GM19463 (cell line): ENCODE measurements around the gene TTC23.
A peak's percentile ranks its signal among the peaks of the same experiment; 100 is the strongest.
"Not testable (repeated sequence)": the region's sequence is repeated elsewhere in the genome, so short reads cannot be mapped to it uniquely, and the experiment has no call there.

Source experiments
- ATAC-seq: cut with Tn5 transposase; IDR thresholded peaks from one replicate; pipeline ENCODE4 v1.9.1; 2021; ENCODE audit warnings: mild to moderate bottlenecking, moderate library complexity; ENCODE audit not compliant: unreplicated experiment

Gene TTC23

DNA sequence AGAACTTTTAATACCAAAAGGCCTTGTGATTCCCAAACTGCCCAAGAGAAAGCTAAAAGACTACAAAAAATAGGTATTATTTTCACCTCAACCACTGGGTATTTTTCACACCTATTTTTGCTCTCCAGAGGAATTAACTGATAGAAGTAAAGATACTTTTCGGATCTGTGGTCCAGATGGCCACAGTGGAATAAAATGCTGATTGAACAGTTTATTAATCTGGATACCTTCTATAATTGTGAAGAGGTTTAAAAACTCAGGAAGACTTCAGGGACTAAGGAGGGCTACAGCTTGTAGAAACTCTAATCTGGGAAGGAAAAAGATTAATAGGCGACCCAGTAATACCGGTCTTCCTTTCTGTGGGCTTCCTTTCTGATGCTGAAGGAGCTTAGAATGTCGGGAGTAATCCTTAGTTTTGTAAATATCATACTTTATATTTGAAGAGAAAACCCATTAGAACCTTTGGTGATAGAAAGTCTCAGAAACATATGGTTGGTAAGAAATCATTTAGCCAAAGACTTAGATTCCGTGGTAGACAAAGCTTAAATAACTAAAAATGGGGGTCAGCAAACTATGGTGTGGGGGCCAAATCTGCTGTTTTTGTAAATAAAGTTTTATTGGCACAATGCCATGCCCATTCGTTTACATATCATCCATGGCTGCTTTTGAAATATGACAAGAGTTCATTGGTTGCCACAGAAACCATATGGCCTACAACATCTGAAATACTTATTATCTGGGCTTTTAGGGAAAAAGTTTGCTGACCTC, 47.8 kb downstream of the TTC23 start:
- no peak for ATAC-seq

DNA sequence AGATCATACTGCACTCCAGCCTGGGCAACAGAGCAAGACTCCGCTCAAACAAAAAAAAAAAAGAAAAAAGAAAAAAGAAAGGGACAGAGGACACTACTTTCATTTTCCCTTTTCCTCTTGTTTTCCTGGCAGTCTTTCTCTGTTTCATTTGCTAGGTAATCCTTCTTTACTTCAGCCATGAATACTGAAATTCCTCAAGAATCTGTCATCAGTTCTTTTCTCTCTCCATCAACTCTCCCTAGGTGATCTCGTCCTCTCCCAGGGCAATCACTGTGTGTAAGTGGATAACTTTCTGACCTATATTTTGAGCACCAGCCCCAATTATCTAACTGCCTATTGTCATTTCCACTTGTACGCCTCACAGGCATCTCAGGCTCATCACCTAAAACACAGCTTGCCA, 51.5 kb downstream of the TTC23 start:
- ATAC-seq, result no peak

DNA sequence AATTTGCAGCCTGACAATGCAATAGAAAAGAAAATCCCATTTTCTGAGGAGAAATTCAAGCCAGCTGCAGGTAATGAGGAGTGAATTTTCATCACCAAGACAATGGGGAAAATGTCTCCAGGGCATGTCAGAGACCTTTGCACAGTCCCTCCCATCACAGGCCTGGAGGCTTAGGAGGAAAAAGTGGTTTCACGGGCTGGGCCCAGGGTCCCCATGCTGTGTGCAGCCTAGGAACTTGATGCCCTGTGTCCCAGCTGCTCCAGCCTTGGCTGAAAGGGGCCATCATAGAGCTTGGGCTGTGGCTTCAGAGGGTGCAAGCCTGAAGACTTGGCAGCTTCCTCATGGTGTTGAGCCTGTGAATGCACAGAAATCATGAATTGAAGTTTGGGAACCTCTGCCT, 57.2 kb downstream of the TTC23 start:
- ATAC-seq, result not testable (repeated sequence)

DNA sequence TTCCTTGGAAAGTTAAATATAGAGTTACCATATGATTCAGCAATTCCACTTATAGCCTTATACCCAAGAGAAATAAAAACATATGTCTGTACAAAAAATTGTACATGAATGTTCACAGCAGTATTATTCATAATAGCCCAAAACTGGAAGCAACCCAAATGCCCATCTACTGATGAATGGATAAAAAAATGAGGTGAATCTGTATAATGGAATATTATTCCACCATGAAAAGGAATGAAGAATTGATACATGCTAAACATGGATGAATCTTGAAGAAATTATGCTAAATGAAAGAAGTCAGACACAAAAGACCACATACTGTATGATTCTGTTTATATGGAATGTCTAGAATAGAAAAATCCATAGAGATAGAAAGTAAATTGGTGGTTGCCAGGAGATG, 61.4 kb downstream of the TTC23 start:
- ATAC-seq, result no peak

DNA sequence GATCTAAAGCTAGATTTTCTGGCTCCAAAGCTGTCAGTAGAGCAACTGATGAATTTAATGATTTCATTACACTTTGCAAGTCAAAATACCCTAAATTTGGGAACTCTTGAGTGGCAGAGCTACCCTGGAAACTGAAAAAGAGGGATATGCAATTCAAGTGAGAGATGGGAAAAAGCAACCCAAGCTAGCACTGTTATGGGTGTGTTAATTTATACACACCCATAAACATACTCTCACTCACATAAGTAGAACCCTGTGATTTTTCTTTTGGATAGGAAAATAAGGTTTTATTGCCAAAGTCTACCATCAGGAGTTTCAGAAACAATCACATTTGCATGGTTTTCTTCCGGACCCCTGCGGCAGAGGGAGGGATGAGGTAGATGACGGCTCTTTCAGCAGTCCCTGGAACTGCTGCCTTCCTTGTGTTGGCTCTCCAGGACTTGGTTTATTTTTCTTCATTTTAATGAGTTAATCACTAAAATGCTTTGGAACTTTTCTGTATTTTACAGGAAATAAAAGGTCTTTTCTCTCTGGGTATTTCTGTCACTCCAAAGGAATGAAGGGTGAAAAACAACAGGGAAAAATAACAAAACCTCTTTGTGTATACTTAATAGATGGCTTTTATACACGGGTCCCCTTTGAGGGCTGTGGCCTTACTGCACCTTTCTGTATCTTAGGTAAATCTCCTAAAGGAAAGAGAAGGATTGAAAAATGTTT, 63.8 kb downstream of the TTC23 start:
- ATAC-seq, result no peak

DNA sequence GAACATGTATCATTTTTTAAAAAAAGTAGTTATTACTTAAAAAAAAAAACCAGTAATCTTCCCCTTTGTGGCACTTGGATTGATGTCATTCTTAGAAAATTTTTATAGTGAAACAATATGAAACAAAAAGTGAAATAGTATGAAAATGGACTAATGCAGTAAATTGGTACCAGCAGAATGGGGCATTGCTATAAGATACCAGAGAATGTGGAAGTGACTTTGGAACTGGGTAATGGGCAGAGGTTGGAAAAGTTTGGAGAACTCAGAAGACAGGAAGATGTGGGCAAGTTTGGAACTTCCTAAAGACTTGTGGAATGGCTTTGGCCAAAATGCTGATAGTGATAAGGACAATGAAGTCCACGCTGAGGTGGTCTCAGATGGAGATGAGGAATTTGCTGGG, 66.6 kb downstream of the TTC23 start:
- no peak for ATAC-seq

DNA sequence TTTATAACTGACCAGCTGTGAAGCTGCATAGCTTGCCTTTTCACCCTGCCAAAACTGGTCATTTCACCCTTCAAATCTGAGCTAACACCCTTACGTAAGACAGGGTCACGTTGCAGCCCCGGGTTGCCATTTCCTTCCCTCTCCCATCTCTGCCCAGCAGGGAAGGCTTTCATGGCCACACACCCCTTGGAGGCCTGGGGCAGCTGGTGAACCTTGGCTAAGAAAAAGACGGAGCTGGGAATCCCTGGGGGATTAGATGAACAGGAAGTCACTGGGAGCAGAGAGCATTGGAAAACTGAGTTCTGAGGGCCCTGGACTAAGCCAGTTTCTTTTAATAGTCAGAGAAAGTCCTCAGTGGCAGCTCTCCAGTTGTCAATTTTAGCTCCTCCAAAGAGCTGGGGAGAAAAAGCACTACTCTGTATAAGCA, 67.8 kb downstream of the TTC23 start:
- no peak for ATAC-seq

DNA sequence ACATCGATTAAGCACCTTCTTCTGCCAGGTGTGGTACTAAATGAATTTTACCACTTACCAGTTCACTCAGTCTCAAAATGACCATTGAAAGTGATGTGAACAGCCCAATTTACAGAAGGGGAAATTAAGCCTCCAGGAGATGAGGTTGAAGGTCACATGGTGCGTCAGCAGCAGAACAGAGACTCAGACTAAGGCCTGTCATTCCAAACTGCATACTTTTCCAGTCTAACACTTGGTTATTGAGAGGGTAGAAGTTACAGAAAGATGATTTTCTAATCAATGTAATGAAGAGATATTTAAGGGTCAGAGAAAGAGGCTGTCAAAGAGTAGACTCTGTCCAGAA, 68.4 kb downstream of the TTC23 start:
- ATAC-seq, result no peak

DNA sequence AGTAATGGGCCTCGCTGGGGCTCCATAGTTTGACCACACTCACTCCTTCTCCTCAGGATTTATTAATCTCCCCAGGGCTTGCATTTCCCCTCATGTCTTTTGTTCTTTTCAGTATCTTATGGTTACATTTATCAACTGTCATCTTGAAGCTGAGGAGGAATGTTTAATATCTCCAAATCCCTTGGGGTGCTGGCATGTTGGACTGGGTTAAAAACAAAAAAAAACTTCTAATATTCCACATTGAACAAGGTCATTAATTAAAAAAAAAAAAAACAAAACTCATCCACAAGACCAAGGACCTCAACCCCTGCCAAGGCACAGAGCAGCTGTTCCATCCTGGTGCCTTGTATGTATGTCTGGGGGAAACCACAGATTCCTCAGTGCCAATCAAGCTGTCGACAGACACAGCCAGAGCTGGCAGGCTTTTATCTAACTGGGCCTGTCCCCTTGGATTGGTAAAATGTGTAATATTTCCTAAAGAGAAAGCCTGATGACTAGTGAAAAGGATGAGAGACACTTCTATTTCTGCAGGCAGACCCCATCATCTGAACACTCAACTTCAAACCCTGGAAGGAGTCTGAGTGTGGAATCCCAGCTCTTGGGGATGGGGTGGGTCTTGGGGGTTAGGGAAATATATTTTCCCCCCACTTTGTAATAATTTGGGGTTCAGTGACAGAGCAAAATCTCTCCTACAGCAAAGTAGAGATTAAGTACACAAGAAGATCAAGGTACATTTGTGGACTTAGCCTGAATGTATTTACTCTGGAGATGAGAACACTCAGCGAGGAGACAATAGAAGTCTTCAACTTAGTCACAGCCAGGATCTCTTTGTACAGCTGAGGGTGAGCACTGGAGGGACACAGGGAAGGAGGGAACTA, 69.1 kb downstream of the TTC23 start:
- no peak for ATAC-seq

DNA sequence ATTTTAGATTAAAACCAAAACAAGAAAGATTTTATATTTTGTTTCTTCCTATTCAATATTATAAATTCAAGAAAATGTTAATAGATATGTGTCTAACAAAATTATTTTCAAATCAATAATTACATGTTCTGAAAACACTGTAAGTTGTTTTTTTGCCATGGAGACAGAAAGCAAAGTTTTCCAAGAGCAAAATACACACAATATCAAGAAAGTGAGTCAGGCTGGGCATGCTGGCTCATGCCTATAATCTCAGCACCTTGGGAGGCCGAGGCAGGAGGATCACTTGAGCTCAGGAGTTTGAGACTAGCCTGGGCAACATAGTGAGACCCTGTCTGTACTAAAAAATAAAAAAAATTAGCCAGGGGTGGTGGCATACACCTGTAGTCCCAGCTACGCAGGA, 71.7 kb downstream of the TTC23 start:
- ATAC-seq, result no peak

DNA sequence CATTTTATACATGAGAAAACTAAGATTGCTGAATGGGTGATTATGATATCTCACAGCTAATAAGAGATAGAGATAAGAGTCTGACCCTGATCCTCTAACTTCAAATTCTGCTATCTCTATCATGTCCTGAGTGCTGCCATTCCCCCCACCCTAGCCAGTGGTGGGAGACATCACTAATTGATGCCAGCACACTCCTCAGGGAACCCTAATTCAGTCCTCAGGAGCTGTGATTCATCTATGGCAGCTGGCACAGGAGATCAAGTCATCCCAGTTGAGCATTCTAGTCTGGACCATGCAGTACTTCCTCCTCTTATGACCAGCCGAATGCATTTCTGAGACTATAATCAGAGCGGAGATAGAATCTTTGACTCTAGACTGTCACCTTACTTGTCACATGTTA, 72.6 kb downstream of the TTC23 start:
- ATAC-seq, result no peak

DNA sequence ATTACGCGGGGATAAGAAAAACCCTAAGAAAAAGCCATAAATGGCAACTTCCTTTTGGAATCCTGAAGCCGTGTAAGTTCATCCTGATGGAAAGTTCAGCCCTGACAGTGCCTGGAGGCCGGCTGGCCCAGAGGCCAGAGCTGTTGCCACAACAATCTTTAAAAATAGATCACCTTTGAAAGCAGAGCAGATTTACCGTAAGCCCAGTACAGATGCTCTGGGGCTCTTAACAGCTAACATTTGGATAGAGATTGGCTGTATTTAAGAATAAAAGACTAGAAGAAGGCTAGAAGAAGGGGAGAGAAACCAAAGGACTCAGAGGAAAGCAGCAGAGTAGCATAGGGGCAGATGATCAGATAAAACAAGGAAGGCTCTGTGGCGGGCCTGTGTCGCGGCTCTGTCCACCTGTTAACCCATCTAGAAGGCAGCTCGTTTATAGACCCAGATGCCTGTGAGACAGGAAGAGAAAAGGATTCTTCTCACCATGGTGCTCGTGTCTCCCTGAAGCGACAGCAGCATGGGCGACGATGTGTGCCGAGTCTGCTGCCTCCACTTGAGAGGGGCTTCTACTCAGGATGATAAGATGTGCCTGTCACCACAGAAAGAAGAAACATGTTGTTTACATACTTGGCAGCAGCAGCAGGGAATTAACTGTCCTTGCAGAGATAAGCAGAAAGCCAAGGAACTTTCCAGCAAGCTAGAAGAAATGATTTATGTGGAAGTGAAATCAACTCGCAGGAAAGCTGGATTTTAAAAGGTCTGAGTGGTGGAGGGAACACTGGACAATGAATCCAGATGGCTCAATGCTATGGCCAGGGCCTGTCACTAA, 74.6 kb downstream of the TTC23 start:
- no peak for ATAC-seq

DNA sequence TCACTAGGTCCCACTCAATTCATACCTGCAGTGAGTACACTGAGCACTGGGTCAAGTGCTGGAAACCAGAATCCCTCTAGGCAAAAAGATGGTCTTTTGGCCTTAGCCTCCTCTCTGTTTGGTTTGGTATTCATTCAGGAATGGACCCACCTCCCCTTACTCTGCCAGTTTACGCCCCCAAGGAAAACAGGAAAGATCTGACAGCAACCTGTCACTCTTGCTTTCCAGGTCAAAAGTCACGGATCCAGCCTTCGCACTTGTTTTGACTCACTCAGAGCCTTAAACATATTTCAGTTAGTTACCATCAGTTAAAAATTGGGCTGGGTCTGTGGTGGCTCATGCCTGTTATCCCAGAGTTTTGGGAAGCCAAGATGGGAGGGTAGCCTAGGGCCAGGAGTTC, 76.4 kb downstream of the TTC23 start:
- no peak for ATAC-seq

DNA sequence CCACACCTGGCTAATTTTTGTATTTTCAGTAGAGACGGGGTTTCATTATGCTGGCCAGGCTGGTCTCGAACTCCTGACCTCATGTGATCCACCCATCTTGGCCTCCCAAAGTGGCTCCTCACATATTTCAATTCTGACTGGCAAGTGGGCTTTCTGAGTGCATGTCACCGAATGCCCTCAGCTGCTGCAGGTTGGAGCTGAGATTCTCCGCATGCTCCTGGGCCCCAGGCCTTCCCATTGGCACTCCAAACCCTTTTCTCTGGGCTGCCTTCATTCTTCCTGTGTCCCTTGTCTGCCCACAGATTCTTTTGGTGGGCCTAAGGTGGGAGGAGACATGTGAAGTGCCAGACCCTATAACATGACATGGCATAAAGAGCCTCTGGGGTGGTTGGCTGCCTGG, 77.2 kb downstream of the TTC23 start:
- no peak for ATAC-seq

DNA sequence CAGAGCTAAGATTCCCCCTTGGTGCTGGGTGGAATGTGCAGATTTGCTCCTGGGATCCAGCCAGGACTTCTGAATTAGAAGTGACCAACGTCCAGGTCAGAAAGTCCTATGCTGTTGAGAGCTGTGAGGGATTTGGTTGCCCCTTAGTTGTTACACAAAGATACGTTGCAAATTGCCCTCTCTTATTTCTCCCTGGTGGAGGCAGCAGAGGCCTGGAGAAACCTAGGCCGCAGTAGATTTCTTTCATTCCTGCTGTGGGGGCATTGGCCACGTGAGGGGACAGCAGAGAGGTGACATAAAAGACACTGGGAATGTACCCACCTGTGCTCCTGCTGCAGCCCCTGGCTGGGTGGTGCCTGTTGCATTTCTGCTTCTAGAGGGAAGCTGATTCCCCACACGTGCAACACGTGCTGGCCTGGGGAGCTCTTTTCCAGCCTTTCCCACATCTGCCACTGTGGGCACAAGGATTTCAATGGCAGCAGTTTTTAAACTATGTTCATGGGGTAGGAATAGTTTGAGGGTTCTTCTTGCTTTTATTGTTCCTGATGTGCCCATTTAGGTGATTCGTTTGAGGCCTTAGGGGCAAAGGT, 78.8 kb downstream of the TTC23 start:
- ATAC-seq, result no peak

DNA sequence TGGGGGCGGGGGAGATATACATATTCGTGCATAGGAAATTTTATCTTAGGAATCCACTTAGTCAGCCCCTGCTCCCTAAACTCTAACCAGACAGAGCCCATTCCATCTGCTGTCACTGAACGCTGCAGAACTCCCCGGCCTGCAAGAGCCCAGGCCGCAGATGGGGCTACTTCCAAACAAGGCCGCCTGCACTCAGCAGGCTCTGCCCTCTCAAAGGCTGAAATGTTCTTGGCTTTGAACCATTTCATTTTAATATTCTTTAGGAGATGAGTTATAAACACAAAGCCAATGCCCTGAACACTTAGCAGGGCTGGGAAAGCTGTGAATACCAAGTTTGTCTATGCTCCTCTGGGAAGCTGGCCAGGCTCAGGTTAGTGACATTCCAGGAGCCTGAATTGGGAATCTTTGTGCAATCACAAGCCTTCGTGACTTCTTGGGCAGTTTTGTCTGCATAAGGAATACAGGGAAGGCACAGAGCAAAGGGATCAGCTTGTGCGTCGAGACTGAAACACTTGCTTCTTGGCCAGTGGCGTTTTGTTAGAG, 79.5 kb downstream of the TTC23 start:
- ATAC-seq, result no peak

DNA sequence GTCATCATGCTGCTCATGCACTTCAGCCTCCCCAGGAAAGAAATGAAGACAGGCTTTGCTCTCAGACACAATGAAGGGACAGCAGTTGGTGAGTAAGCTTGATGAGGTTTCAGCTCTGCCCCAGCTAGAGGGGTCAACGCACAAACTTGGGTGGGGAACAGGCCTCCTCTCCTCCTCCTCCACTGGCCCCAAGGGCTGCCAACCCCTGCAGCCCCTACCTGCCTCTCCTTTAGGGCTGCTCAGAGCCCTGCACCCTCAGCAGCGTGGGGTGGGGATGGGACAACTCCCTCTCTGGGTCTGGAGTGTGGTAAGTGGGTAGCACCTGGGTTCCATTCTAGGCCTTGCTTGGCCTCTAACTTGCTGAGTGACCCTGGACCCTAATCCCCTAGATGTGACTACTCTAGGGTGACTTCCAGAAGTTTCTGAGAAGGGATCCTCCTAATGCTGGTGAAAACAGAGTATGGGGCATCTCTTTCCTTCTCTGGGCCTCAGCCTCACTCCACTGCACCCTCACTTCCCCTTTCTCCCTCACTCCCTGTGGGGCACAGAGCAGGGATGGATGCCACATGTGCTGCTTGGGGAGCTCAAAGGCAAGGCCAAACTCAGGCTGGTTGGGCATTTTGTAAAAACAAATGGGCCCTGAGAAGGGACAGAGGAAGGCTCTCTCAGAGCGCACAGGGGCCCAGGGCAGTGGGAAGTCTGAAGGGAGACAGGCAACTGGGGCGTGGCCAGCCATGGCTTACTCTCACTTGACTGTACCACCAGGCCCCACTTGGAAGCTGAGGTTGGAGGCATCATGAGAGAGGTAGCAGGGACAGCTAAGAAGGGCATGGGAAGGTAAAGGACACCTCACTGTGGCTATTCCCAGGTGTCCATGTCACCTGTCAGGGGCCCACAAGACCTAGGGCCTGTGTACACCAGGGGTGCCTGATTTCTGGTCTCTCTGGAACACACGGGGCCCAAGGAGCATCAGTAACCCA, 80.5 kb downstream of the TTC23 start:
- no peak for ATAC-seq

DNA sequence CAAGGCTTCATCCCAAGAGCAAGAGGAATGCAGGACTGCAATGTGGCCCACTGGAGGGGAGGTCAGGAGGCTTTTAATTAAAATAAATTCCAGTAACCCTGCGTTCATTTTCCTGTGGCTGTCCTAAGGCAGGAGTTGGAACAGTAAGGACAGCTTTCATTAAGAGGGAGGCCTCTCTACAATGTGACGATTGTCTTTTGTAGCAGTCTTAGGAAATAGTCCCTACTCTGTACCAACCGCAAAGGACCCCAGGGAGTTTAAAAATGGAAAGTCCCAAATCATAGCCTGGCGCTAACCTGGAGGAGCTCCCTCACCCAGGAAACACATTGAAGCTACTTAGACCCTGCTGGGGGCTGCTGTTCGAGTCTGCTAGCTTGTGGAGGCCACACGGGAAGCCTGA, 81.7 kb downstream of the TTC23 start:
- ATAC-seq, result peak; percentile 79

DNA sequence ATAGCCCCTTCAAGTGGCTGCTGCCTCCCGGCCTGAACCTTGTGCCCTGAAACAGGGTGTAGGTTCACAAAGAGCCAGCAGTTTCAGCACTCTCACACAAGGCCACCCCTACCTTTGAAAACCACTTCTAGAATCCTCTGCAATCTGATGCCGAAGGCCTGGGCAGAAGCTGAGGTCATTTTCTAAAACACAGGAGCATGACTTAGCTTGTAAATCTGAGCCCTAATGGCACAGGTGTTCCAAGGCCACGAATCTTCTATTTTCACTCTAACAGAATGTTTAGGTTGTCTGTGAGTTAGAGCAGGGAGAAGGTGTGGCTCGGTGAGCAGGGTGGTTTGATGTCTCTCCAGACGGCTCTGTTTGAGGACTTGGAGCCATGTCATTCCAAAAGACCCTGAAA, 82.2 kb downstream of the TTC23 start:
- ATAC-seq, result no peak
